ENCODE results near the gene SEMG2.

The SEMG2 gene

GRCh38 chr20:45230631-45231030, 9.5 kb downstream of the SEMG2 start:
- Histone ChIP-seq H3K4me1 (ENCODE audit: control insufficient read depth, insufficient read depth, low read length) (no peaks in the 10 kb centered on the region), H3K4me3 (ENCODE audit: low read depth, low read length) (no peak overlapping the region), H3K9me3 (ENCODE audit: control insufficient read depth, insufficient read depth, low read length) (no peaks in the 10 kb centered on the region), H3K27me3 (ENCODE audit: control insufficient read depth, insufficient read depth, low read length) (no peaks in the 10 kb centered on the region; the same call in 1 of the 2 replicates), H3K27ac (ENCODE audit: low read depth, low read length) (no peak overlapping the region), H3K9ac (ENCODE audit: low read depth, low read length) (no peak overlapping the region), H3K36me3 (ENCODE audit: control insufficient read depth, insufficient read depth, low read length) (no peaks in the 10 kb centered on the region)

DNA sequence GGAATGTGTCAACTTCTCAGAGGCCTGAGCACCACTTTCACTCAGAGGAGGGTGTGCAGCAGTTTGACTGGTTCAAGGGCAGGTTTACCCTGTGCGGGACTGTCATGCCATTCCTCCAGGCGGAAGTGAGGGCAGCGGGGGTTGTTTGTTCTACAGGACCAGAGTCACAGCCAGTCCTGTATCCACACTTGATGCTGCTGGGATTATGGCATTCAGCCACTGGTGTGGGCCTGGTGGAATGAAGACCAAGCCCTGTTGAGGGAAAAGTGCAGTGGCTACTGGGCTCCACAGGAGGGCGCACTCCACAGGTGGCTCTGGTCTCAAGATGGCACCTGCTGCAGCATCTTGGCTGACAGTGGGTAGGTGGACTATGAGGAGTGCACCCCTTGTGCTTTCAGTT, 14.8 kb downstream of the SEMG2 start:
- no peaks in the 10 kb centered on the region for H3K9me3 ChIP-seq (ENCODE audit: control insufficient read depth, insufficient read depth, low read length)
- no peaks in the 10 kb centered on the region for H3K36me3 ChIP-seq (ENCODE audit: control insufficient read depth, insufficient read depth, low read length)
- no peaks in the 10 kb centered on the region for H3K27me3 ChIP-seq (ENCODE audit: control insufficient read depth, insufficient read depth, low read length)
- H3K27ac ChIP-seq (ENCODE audit: low read depth, low read length): no peak overlapping the region
- no peak overlapping the region for H3K4me3 ChIP-seq (ENCODE audit: low read depth, low read length)
- no peak overlapping the region for H3K9ac ChIP-seq (ENCODE audit: low read depth, low read length)
- H3K4me1 ChIP-seq (ENCODE audit: control insufficient read depth, insufficient read depth, low read length): no peaks in the 10 kb centered on the region

- Histone ChIP-seq H3K27me3 (ENCODE audit: control insufficient read depth, insufficient read depth, low read length) (no peaks in the 10 kb centered on the region), H3K9me3 (ENCODE audit: control insufficient read depth, insufficient read depth, low read length) (no peaks in the 10 kb centered on the region), H3K36me3 (ENCODE audit: control insufficient read depth, insufficient read depth, low read length) (no peaks in the 10 kb centered on the region), H3K27ac (ENCODE audit: low read depth, low read length) (no peak overlapping the region), H3K4me1 (ENCODE audit: control insufficient read depth, insufficient read depth, low read length) (no peaks in the 10 kb centered on the region), H3K4me3 (ENCODE audit: low read depth, low read length) (no peak overlapping the region), H3K9ac (ENCODE audit: low read depth, low read length) (no peak overlapping the region)
Measured at GRCh38 chr20:45238139-45238538, 17.0 kb downstream of the SEMG2 start.

DNA sequence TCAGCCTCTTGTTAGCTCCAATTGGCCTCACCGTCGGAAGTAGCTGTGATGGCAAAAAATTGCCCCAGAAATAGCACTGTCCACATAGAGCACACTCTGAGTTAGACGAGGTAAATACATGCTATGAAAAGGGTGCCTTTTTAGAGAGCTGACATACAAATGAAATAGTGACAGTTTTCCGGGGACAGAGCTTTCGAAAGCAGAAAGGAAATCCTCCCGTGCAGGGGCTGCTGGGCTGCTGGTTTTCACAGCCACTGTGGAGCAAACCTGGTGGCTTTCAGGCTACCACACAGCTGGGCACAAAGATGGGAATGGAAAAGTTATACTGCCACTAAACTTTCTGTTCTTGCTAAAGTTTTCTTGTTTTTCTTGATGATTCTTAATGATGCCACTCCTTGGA, 24.9 kb downstream of the SEMG2 start:
- Histone ChIP-seq H3K27ac (ENCODE audit: low read depth, low read length) (no peak overlapping the region), H3K36me3 (ENCODE audit: control insufficient read depth, insufficient read depth, low read length) (no peaks in the 10 kb centered on the region), H3K27me3 (ENCODE audit: control insufficient read depth, insufficient read depth, low read length) (0 out of 2 replicates have a peak, but pooled peaks cover 3% of the 10 kb centered on the region), H3K9ac (ENCODE audit: low read depth, low read length) (no peak overlapping the region), H3K4me1 (ENCODE audit: control insufficient read depth, insufficient read depth, low read length) (no peaks in the 10 kb centered on the region), H3K4me3 (ENCODE audit: low read depth, low read length) (no peak overlapping the region), H3K9me3 (ENCODE audit: control insufficient read depth, insufficient read depth, low read length) (no peaks in the 10 kb centered on the region)

DNA sequence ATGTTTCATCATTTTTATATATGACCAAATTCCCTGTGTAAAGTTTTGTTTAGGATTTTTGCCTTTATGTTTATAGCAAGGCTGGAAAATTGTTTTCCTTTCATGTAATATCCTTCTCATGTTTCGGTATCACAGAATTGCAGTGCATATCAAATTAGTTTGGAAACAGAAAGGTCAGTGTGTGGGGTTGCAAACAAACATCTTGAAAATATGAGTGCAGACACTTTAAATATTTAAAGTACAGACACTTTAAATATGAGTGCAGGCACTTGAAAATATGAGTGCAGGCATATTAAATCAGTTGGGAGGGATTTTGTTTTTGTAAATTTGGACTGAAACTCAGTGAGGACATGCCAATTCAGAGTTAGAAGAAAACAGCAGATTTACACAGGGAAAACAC, 26.7 kb downstream of the SEMG2 start:
- no peaks in the 10 kb centered on the region for H3K36me3 ChIP-seq (ENCODE audit: control insufficient read depth, insufficient read depth, low read length)
- H3K9me3 ChIP-seq (ENCODE audit: control insufficient read depth, insufficient read depth, low read length): no peaks in the 10 kb centered on the region
- no peak overlapping the region for H3K27ac ChIP-seq (ENCODE audit: low read depth, low read length)
- H3K9ac ChIP-seq (ENCODE audit: low read depth, low read length): no peak overlapping the region
- H3K27me3 ChIP-seq (ENCODE audit: control insufficient read depth, insufficient read depth, low read length): 0 out of 2 replicates have a peak, but pooled peaks cover 3% of the 10 kb centered on the region
- H3K4me3 ChIP-seq (ENCODE audit: low read depth, low read length): no peak overlapping the region
- H3K4me1 ChIP-seq (ENCODE audit: control insufficient read depth, insufficient read depth, low read length): no peaks in the 10 kb centered on the region

- Histone ChIP-seq H3K27me3 (ENCODE audit: control insufficient read depth, insufficient read depth, low read length) (0 out of 2 replicates have a peak, but pooled peaks cover 3% of the 10 kb centered on the region), H3K9me3 (ENCODE audit: control insufficient read depth, insufficient read depth, low read length) (no peaks in the 10 kb centered on the region), H3K4me1 (ENCODE audit: control insufficient read depth, insufficient read depth, low read length) (no peaks in the 10 kb centered on the region), H3K9ac (ENCODE audit: low read depth, low read length) (no peak overlapping the region), H3K27ac (ENCODE audit: low read depth, low read length) (no peak overlapping the region), H3K36me3 (ENCODE audit: control insufficient read depth, insufficient read depth, low read length) (no peaks in the 10 kb centered on the region), H3K4me3 (ENCODE audit: low read depth, low read length) (no peak overlapping the region)
Measured at GRCh38 chr20:45248609-45249008, 27.4 kb downstream of the SEMG2 start.

DNA sequence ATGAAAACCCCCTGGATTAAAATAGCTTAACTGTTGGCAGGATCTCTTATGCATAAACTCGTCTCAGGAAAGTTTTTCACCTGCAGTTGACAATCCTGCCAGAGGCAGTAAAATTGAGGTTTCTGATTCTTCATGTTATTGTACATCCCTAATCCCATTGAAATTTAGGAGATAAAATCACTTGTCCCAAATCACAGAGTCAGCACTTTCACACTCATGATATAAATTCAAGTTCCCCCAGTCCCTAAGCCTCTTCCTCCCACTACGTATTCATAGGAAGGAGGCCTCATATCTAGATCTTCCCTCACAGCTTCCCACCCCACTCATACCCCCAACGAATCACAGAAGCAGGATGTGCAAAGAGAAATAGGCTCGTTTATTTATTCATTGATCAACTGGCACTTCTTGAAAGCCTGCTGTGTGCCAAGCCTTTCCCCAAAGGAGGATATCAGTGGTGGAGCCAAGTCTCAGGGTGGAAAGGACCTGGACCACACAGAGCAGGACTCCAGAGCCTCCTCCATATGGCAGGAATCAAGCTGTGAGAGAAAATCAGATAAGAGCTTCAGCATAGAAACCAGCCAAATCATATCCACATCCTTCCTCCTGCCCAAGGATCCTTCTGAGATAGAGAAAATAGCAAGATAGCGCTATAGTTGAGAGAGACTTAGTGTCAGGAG, 30.8 kb downstream of the SEMG2 start:
- no peak overlapping the region for H3K9ac ChIP-seq (ENCODE audit: low read depth, low read length)

GRCh38 chr20:45253261-45253660, 32.1 kb downstream of the SEMG2 start:
- Histone ChIP-seq H3K27me3 (ENCODE audit: control insufficient read depth, insufficient read depth, low read length) (0 out of 2 replicates have a peak, but pooled peaks cover 2% of the 10 kb centered on the region), H3K9ac (ENCODE audit: low read depth, low read length) (no peak overlapping the region), H3K27ac (ENCODE audit: low read depth, low read length) (no peak overlapping the region), H3K36me3 (ENCODE audit: control insufficient read depth, insufficient read depth, low read length) (no peaks in the 10 kb centered on the region), H3K9me3 (ENCODE audit: control insufficient read depth, insufficient read depth, low read length) (no peaks in the 10 kb centered on the region), H3K4me1 (ENCODE audit: control insufficient read depth, insufficient read depth, low read length) (peaks cover under 1% of the 10 kb centered on the region; the same call in 1 of the 2 replicates), H3K4me3 (ENCODE audit: low read depth, low read length) (no peak overlapping the region)

More for the DNA sequence above, 30.8 kb downstream of the SEMG2 start:
- H3K9me3 ChIP-seq (ENCODE audit: control insufficient read depth, insufficient read depth, low read length): no peaks in the 10 kb centered on the region
- 0 out of 2 replicates have a peak, but pooled peaks cover 3% of the 10 kb centered on the region for H3K27me3 ChIP-seq (ENCODE audit: control insufficient read depth, insufficient read depth, low read length)
- H3K27ac ChIP-seq (ENCODE audit: low read depth, low read length): no peak overlapping the region
- H3K4me1 ChIP-seq (ENCODE audit: control insufficient read depth, insufficient read depth, low read length): no peaks in the 10 kb centered on the region
- H3K4me3 ChIP-seq (ENCODE audit: low read depth, low read length): no peak overlapping the region
- no peaks in the 10 kb centered on the region for H3K36me3 ChIP-seq (ENCODE audit: control insufficient read depth, insufficient read depth, low read length)

GRCh38 chr20:45254383-45255262, 33.5 kb downstream of the SEMG2 start, which contains the start of gene SLPI:
Gene SLPI, minus strand, starts transcription at chr20:45254564. Its CDS starts 21 bp downstream, at chr20:45254543.
- Histone ChIP-seq H3K9ac (ENCODE audit: low read depth, low read length) (no peak within 1 kb of the TSS), H3K27ac (ENCODE audit: low read depth, low read length) (no peak within 1 kb of the TSS), H3K4me3 (ENCODE audit: low read depth, low read length) (no peak within 1 kb of the TSS)

DNA sequence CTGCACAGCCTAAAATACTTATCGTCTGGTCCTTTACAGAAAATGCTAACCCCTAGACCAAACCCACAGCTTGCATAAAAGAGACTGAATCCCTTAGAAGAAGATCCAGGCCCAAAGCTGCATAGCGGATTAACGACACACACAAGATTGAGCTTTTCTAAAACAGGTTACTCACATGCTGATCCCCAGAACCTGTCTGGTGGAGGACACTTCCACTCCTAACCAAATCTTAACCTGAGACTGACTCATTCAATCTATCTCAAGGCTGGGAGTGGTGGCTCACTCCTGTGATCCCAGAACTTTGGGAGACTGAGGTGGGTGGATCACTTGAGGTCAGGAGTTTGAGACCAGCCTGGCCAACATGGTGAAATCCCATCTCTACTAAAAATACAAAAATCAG, 36.0 kb downstream of the SEMG2 start:
- Histone ChIP-seq H3K27ac (ENCODE audit: low read depth, low read length) (no peak overlapping the region), H3K36me3 (ENCODE audit: control insufficient read depth, insufficient read depth, low read length) (no peaks in the 10 kb centered on the region), H3K9me3 (ENCODE audit: control insufficient read depth, insufficient read depth, low read length) (no peaks in the 10 kb centered on the region), H3K27me3 (ENCODE audit: control insufficient read depth, insufficient read depth, low read length) (no peaks in the 10 kb centered on the region), H3K9ac (ENCODE audit: low read depth, low read length) (no peak overlapping the region), H3K4me3 (ENCODE audit: low read depth, low read length) (no peak overlapping the region), H3K4me1 (ENCODE audit: control insufficient read depth, insufficient read depth, low read length) (peaks cover 11% of the 10 kb centered on the region)

More at GRCh38 chr20:45254383-45255262, 33.5 kb downstream of the SEMG2 start, which contains the start of gene SLPI:
- Histone ChIP-seq H3K9me3 (ENCODE audit: control insufficient read depth, insufficient read depth, low read length) (no peaks in the 10 kb centered on the region), H3K4me1 (ENCODE audit: control insufficient read depth, insufficient read depth, low read length) (peaks cover 11% of the 10 kb centered on the region), H3K36me3 (ENCODE audit: control insufficient read depth, insufficient read depth, low read length) (no peaks in the 10 kb centered on the region), H3K27me3 (ENCODE audit: control insufficient read depth, insufficient read depth, low read length) (no peaks in the 10 kb centered on the region)

DNA sequence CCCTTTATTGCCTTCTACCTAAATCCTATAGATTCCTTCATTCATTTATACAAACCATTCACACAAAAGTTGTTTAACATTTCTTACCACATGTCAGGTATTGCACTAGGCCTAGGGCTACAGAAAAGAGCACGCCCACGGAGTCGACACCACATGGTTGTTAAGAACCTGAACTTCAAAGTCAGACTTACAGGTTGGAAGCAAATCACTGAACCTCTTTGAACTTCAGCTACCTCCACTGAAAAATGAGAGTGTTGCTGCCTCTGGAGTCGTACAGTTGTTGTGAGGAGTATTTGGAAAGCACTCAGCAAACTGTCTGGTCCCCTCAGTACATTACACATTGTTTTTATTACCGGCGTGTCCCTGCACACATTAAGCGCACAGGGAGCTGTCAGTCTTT, 36.5 kb downstream of the SEMG2 start:
- Histone ChIP-seq H3K36me3 (ENCODE audit: control insufficient read depth, insufficient read depth, low read length) (no peaks in the 10 kb centered on the region), H3K4me1 (ENCODE audit: control insufficient read depth, insufficient read depth, low read length) (peaks cover 11% of the 10 kb centered on the region), H3K9ac (ENCODE audit: low read depth, low read length) (no peak overlapping the region), H3K9me3 (ENCODE audit: control insufficient read depth, insufficient read depth, low read length) (no peaks in the 10 kb centered on the region), H3K4me3 (ENCODE audit: low read depth, low read length) (no peak overlapping the region), H3K27me3 (ENCODE audit: control insufficient read depth, insufficient read depth, low read length) (no peaks in the 10 kb centered on the region), H3K27ac (ENCODE audit: low read depth, low read length) (no peak overlapping the region)
